CD4-positive, alpha-beta T cell (primary cell): Measurements from ENCODE around the gene AANAT. TPM values are rescaled to one million over a fixed set of nuclear protein-coding genes. Genes with fewer than 3 reads are reported as not detected.

ENCODE experiments used
- ATAC-seq: fragments of 200-7000 bp; cut with Tn5 transposase; one replicate; pipeline ENCODE4 v1.10.0; 2022; ENCODE audit warnings: mild to moderate bottlenecking; ENCODE audit not compliant: poor library complexity
- CTCF ChIA-PET: fragments of 350-600 bp; sonication (Branson Sonifier 250); formaldehyde crosslinking; loops from one replicate; lab custom pipeline; 2021; ENCODE audit warnings: antibody characterized with exemption, inconsistent platforms; lab: Charles Lee
- POLR2A ChIA-PET: fragments of 350-600 bp; sonication (Branson Sonifier 250); formaldehyde crosslinking; loops from one replicate; lab custom pipeline; 2021; ENCODE audit warnings: antibody characterized with exemption, inconsistent platforms; lab: Charles Lee
- DNase-seq, 14 experiments: peaks; one replicate each; pipeline ENCODE4 v3.0.0-alpha.2; 2013 to 2020; ENCODE audit warnings: mixed read lengths in 2 of 14
- H3K27ac ChIP-seq, 2 donors: one replicate each; pipeline versions ENCODE4 v1.5.1 to v1.7.0; 2013; ENCODE audit warnings: low read length in 2 of 2, low read depth in 1 of 2, mild to moderate bottlenecking in 1 of 2
- H3K27me3 ChIP-seq, 2 experiments: 1 replicate in 1 of 2; 2 replicates in 1 of 2; pipeline versions ENCODE4 v1.6.1 to v1.7.0; 2013; ENCODE audit warnings: low read length in 2 of 2, control low read depth in 1 of 2, mild to moderate bottlenecking in 1 of 2, moderate library complexity in 1 of 2; ENCODE audit not compliant: insufficient read depth in 2 of 2, control insufficient read depth in 1 of 2
- H3K36me3 ChIP-seq: one replicate; pipeline ENCODE4 v1.6.1; 2013; ENCODE audit warnings: low read length, control low read depth; ENCODE audit not compliant: insufficient read depth
- H3K4me1 ChIP-seq: one replicate; pipeline ENCODE4 v1.6.1; 2013; ENCODE audit warnings: low read length, control low read depth; ENCODE audit not compliant: insufficient read depth
- H3K4me3 ChIP-seq: one replicate; pipeline ENCODE4 v1.5.1; 2013; ENCODE audit warnings: mild to moderate bottlenecking, low read length, moderate library complexity
- H3K9me3 ChIP-seq, 2 experiments: 1 replicate in 1 of 2; 2 replicates in 1 of 2; pipeline versions ENCODE4 v1.6.1 to v1.7.0; 2013; ENCODE audit warnings: low read length in 2 of 2, mild to moderate bottlenecking in 2 of 2, control low read depth in 1 of 2, moderate library complexity in 1 of 2; ENCODE audit not compliant: control insufficient read depth in 1 of 2, insufficient read depth in 1 of 2
- H3K27ac Mint-ChIP-seq: one replicate; pipeline ENCODE4 v1.8.0; 2020; ENCODE audit warnings: mixed read lengths
- H3K27me3 Mint-ChIP-seq: one replicate; pipeline ENCODE4 v1.8.0; 2021; ENCODE audit warnings: mixed read lengths
- H3K36me3 Mint-ChIP-seq: one replicate; pipeline ENCODE4 v1.8.0; 2021; ENCODE audit warnings: low read depth, mixed read lengths
- H3K4me1 Mint-ChIP-seq: one replicate; pipeline ENCODE4 v1.8.0; 2021; ENCODE audit warnings: low read depth, mixed read lengths
- H3K4me3 Mint-ChIP-seq: one replicate; pipeline ENCODE4 v1.8.0; 2020; ENCODE audit warnings: mild to moderate bottlenecking, mixed read lengths
- H3K9me3 Mint-ChIP-seq: one replicate; pipeline ENCODE4 v1.8.0; 2020; ENCODE audit warnings: mixed read lengths
- CTCF ChIP-seq: fragments of 200-600 bp; IDR thresholded peaks from one replicate; pipeline ENCODE4 v1.8.0; 2022; ENCODE audit warnings: antibody characterized with exemption, mild to moderate bottlenecking
- intact Hi-C, 2 experiments: fragments of 100-400 bp; cut with DNase I in 1 of 2; cut with micrococcal nuclease in 1 of 2; formaldehyde crosslinking; loops; one replicate each; pipeline versions ENCODE4 v1.15.1 to v1.9.0; 2023 to 2025; cut with DNase I, micrococcal nuclease
- total RNA-seq, 174 experiments: library from RNA in 2 of 174; stranded (reverse) in 2 of 174; gene quantifications; one replicate each; pipeline ENCODE4 v1.2.3 and lab custom pipeline; 2021 to 2026

The AANAT gene
- total RNA-seq, 2 experiments from 2014 or later: 0.14 TPM; not detected in 1

GRCh38 chr17:76492989-76493501 lies 25.6 kb downstream of the AANAT start:
- Histone ChIP-seq H3K4me1 (peaks cover 68% of the 10 kb centered on the region), H3K27me3 (no peaks in the 10 kb centered on the region), H3K27ac (peak overlapping the region; percentile 30 to 73), H3K9me3 (no peaks in the 10 kb centered on the region), H3K4me3 (peak overlapping the region; percentile 48), H3K36me3 (peaks cover 2% of the 10 kb centered on the region)
- DNase-seq: peak in 5 of 14 experiments; percentile 23 to 81 (median 74)
- ATAC-seq: peak; percentile 62
- H3K27me3 Mint-ChIP-seq: no peaks in the 10 kb centered on the region
- intact Hi-C loops: no loop called here
- no peaks in the 10 kb centered on the region for H3K36me3 Mint-ChIP-seq
- H3K27ac Mint-ChIP-seq: peak overlapping the region; percentile 53
- H3K4me3 Mint-ChIP-seq: peak overlapping the region; percentile 51
- CTCF ChIA-PET: interaction anchor here (1.2 to 1.4 kb wide), 2 partner anchors 30 to 40 kb away, joined by 3 to 4 read pairs; partner anchors contain the start of gene UBE2O
- H3K9me3 Mint-ChIP-seq: no peaks in the 10 kb centered on the region
- peaks cover 35% of the 10 kb centered on the region for H3K4me1 Mint-ChIP-seq
- TF ChIP-seq CTCF: no peak
- POLR2A ChIA-PET: interaction anchor here (0.5 to 2.5 kb wide), 7 partner anchors 9 to 1383 kb away, joined by 3 to 12 read pairs (median 4); partner anchors contain the start of gene RHBDF2

GRCh38 chr17:76493505-76494167 lies 26.2 kb downstream of the AANAT start:
- Histone ChIP-seq H3K9me3 (no peaks in the 10 kb centered on the region), H3K36me3 (peaks cover 2% of the 10 kb centered on the region), H3K27me3 (no peaks in the 10 kb centered on the region), H3K4me1 (peaks cover 74% of the 10 kb centered on the region), H3K27ac (peak overlapping the region; percentile 30 to 73), H3K4me3 (peak overlapping the region; percentile 48)
- ChIA-PET CTCF (interaction anchor here (1.2 to 1.4 kb wide), 2 partner anchors 29 to 41 kb away, joined by 3 to 4 read pairs; partner anchors contain the start of gene UBE2O), POLR2A (interaction anchor here (0.5 to 2.5 kb wide), 7 partner anchors 8 to 1382 kb away, joined by 3 to 12 read pairs (median 4); partner anchors contain the start of gene RHBDF2)
- Mint-ChIP-seq H3K27ac (peak overlapping the region; percentile 53), H3K9me3 (no peaks in the 10 kb centered on the region), H3K36me3 (no peaks in the 10 kb centered on the region), H3K4me3 (peak overlapping the region; percentile 51), H3K4me1 (peaks cover 37% of the 10 kb centered on the region), H3K27me3 (no peaks in the 10 kb centered on the region)
- peak; percentile 55 for ATAC-seq
- intact Hi-C loops: no loop called here
- DNase-seq: peak in 5 of 14 experiments; percentile 24 to 74 (median 56)
- no peak for TF ChIP-seq CTCF

- no peaks in the 10 kb centered on the region for H3K9me3 Mint-ChIP-seq
- TF ChIP-seq CTCF: no peak
- peaks cover 51% of the 10 kb centered on the region for H3K4me1 Mint-ChIP-seq
- CTCF ChIA-PET: no interaction called here
- H3K36me3 ChIP-seq: peaks cover 2% of the 10 kb centered on the region
- no peak overlapping the region for H3K4me3 Mint-ChIP-seq
- H3K27me3 Mint-ChIP-seq: no peaks in the 10 kb centered on the region
- DNase-seq (no peak), ATAC-seq (no peak)
- H3K36me3 Mint-ChIP-seq: no peaks in the 10 kb centered on the region
- no peaks in the 10 kb centered on the region for H3K9me3 ChIP-seq
- H3K27ac ChIP-seq: no peak overlapping the region
- POLR2A ChIA-PET: no interaction called here
- H3K4me3 ChIP-seq: no peak overlapping the region
- H3K27me3 ChIP-seq: no peaks in the 10 kb centered on the region
- no peak overlapping the region for H3K27ac Mint-ChIP-seq
- intact Hi-C loops: no loop called here
- peaks cover 84% of the 10 kb centered on the region for H3K4me1 ChIP-seq
These were observed 28.4 kb downstream of the AANAT start for GRCh38 chr17:76495663-76496400.
